ENCODE data around the gene SCN1A.
"Not testable (repeated sequence)": the region's sequence is repeated elsewhere in the genome, so short reads cannot be mapped to it uniquely, and the experiment has no call there.

Gene SCN1A

GRCh38 chr2:166031054-166031453 is 96.8 kb downstream of the SCN1A start:
- DNase-seq (ENCODE audit: low read depth, low spot score): no peak
- H3K36me3 ChIP-seq (ENCODE audit: insufficient read depth, low read length): no peaks in the 10 kb centered on the region
- H3K9me3 ChIP-seq (ENCODE audit: low read depth, low read length): no peaks in the 10 kb centered on the region
- TF ChIP-seq EZH2 (IDR thresholded peaks at IDR 0.05): no peak
- no peak for TF ChIP-seq POLR2AphosphoS5 (IDR thresholded peaks at IDR 0.05; ENCODE audit: borderline replicate concordance, low read depth, low read length)
- no peak for TF ChIP-seq FOXP2 (optimal IDR thresholded peaks at IDR 0.05; ENCODE audit: control extremely low read depth, extremely low read length, insufficient read depth)
- no peak overlapping the region for H3K4me3 ChIP-seq
- no peak overlapping the region for H3K9ac ChIP-seq (ENCODE audit: insufficient read length)
- no peak overlapping the region for H3K27ac ChIP-seq

GRCh38 chr2:166025313-166025712 is 102.5 kb downstream of the SCN1A start:
- Histone ChIP-seq H3K36me3 (ENCODE audit: insufficient read depth, low read length) (no peaks in the 10 kb centered on the region), H3K9me3 (ENCODE audit: low read depth, low read length) (no peaks in the 10 kb centered on the region), H3K9ac (ENCODE audit: insufficient read length) (no peak overlapping the region), H3K4me3 (no peak overlapping the region), H3K27ac (no peak overlapping the region)
- no peak for DNase-seq (ENCODE audit: low read depth, low spot score)
- TF ChIP-seq POLR2AphosphoS5 (IDR thresholded peaks at IDR 0.05; ENCODE audit: borderline replicate concordance, low read depth, low read length): no peak
- TF ChIP-seq FOXP2 (optimal IDR thresholded peaks at IDR 0.05; ENCODE audit: control extremely low read depth, extremely low read length, insufficient read depth): no peak
- no peak for TF ChIP-seq EZH2 (IDR thresholded peaks at IDR 0.05)

GRCh38 chr2:166017208-166017607 is 110.6 kb downstream of the SCN1A start:
- DNase-seq (ENCODE audit: low read depth, low spot score): no peak
- TF ChIP-seq POLR2AphosphoS5 (IDR thresholded peaks at IDR 0.05; ENCODE audit: borderline replicate concordance, low read depth, low read length) (no peak), FOXP2 (optimal IDR thresholded peaks at IDR 0.05; ENCODE audit: control extremely low read depth, extremely low read length, insufficient read depth) (no peak), EZH2 (IDR thresholded peaks at IDR 0.05) (no peak)
- H3K36me3 ChIP-seq (ENCODE audit: insufficient read depth, low read length): no peaks in the 10 kb centered on the region

GRCh38 chr2:166013878-166014277 is 113.9 kb downstream of the SCN1A start:
- DNase-seq (ENCODE audit: low read depth, low spot score): no peak
- no peaks in the 10 kb centered on the region for H3K36me3 ChIP-seq (ENCODE audit: insufficient read depth, low read length)
- H3K27ac ChIP-seq: no peak overlapping the region
- TF ChIP-seq FOXP2 (optimal IDR thresholded peaks at IDR 0.05; ENCODE audit: control extremely low read depth, extremely low read length, insufficient read depth) (no peak), POLR2AphosphoS5 (IDR thresholded peaks at IDR 0.05; ENCODE audit: borderline replicate concordance, low read depth, low read length) (no peak), EZH2 (IDR thresholded peaks at IDR 0.05) (no peak)
- no peaks in the 10 kb centered on the region for H3K9me3 ChIP-seq (ENCODE audit: low read depth, low read length)
- no peak overlapping the region for H3K9ac ChIP-seq (ENCODE audit: insufficient read length)
- H3K4me3 ChIP-seq: no peak overlapping the region

More at GRCh38 chr2:166017208-166017607, 110.6 kb downstream of the SCN1A start:
- H3K27ac ChIP-seq: no peak overlapping the region
- H3K9ac ChIP-seq (ENCODE audit: insufficient read length): no peak overlapping the region
- H3K9me3 ChIP-seq (ENCODE audit: low read depth, low read length): no peaks in the 10 kb centered on the region
- H3K4me3 ChIP-seq: no peak overlapping the region

GRCh38 chr2:166011660-166012059 is 116.2 kb downstream of the SCN1A start:
- H3K36me3 ChIP-seq (ENCODE audit: insufficient read depth, low read length): no peaks in the 10 kb centered on the region
- no peak for DNase-seq (ENCODE audit: low read depth, low spot score)
- H3K9me3 ChIP-seq (ENCODE audit: low read depth, low read length): no peaks in the 10 kb centered on the region
- no peak overlapping the region for H3K27ac ChIP-seq
- H3K4me3 ChIP-seq: no peak overlapping the region
- TF ChIP-seq POLR2AphosphoS5 (IDR thresholded peaks at IDR 0.05; ENCODE audit: borderline replicate concordance, low read depth, low read length) (no peak), FOXP2 (optimal IDR thresholded peaks at IDR 0.05; ENCODE audit: control extremely low read depth, extremely low read length, insufficient read depth) (no peak), EZH2 (IDR thresholded peaks at IDR 0.05) (no peak)
- H3K9ac ChIP-seq (ENCODE audit: insufficient read length): no peak overlapping the region

GRCh38 chr2:166000401-166000800 is 127.4 kb downstream of the SCN1A start:
- TF ChIP-seq EZH2 (IDR thresholded peaks at IDR 0.05) (no peak), FOXP2 (optimal IDR thresholded peaks at IDR 0.05; ENCODE audit: control extremely low read depth, extremely low read length, insufficient read depth) (no peak), POLR2AphosphoS5 (IDR thresholded peaks at IDR 0.05; ENCODE audit: borderline replicate concordance, low read depth, low read length) (no peak)
- no peak overlapping the region for H3K27ac ChIP-seq
- no peak overlapping the region for H3K4me3 ChIP-seq
- no peak for DNase-seq (ENCODE audit: low read depth, low spot score)
- H3K36me3 ChIP-seq (ENCODE audit: insufficient read depth, low read length): no peaks in the 10 kb centered on the region
- no peaks in the 10 kb centered on the region for H3K9me3 ChIP-seq (ENCODE audit: low read depth, low read length)
- no peak overlapping the region for H3K9ac ChIP-seq (ENCODE audit: insufficient read length)

GRCh38 chr2:165990846-165991245 is 137.0 kb downstream of the SCN1A start:
- no peak for TF ChIP-seq POLR2AphosphoS5 (IDR thresholded peaks at IDR 0.05; ENCODE audit: borderline replicate concordance, low read depth, low read length)
- no peak for TF ChIP-seq FOXP2 (optimal IDR thresholded peaks at IDR 0.05; ENCODE audit: control extremely low read depth, extremely low read length, insufficient read depth)
- TF ChIP-seq EZH2 (IDR thresholded peaks at IDR 0.05): no peak
- Histone ChIP-seq H3K9ac (ENCODE audit: insufficient read length) (no peak overlapping the region), H3K36me3 (ENCODE audit: insufficient read depth, low read length) (no peaks in the 10 kb centered on the region), H3K4me3 (no peak overlapping the region), H3K27ac (no peak overlapping the region), H3K9me3 (ENCODE audit: low read depth, low read length) (no peaks in the 10 kb centered on the region)
- no peak for DNase-seq (ENCODE audit: low read depth, low spot score)

- no peak overlapping the region for H3K27ac ChIP-seq
- TF ChIP-seq FOXP2 (optimal IDR thresholded peaks at IDR 0.05; ENCODE audit: control extremely low read depth, extremely low read length, insufficient read depth): no peak
- no peak for TF ChIP-seq POLR2AphosphoS5 (IDR thresholded peaks at IDR 0.05; ENCODE audit: borderline replicate concordance, low read depth, low read length)
- TF ChIP-seq EZH2 (IDR thresholded peaks at IDR 0.05): no peak
- no peaks in the 10 kb centered on the region for H3K36me3 ChIP-seq (ENCODE audit: insufficient read depth, low read length)
- H3K4me3 ChIP-seq: no peak overlapping the region
- no peak for DNase-seq (ENCODE audit: low read depth, low spot score)
- H3K9me3 ChIP-seq (ENCODE audit: low read depth, low read length): no peaks in the 10 kb centered on the region
- no peak overlapping the region for H3K9ac ChIP-seq (ENCODE audit: insufficient read length)
Measured at GRCh38 chr2:165989851-165990250, 138.0 kb downstream of the SCN1A start.

- no peak overlapping the region for H3K27ac ChIP-seq
- no peaks in the 10 kb centered on the region for H3K9me3 ChIP-seq (ENCODE audit: low read depth, low read length)
- no peak for DNase-seq (ENCODE audit: low read depth, low spot score)
- TF ChIP-seq FOXP2 (optimal IDR thresholded peaks at IDR 0.05; ENCODE audit: control extremely low read depth, extremely low read length, insufficient read depth): no peak
- TF ChIP-seq EZH2 (IDR thresholded peaks at IDR 0.05): no peak
- H3K36me3 ChIP-seq (ENCODE audit: insufficient read depth, low read length): no peaks in the 10 kb centered on the region
- H3K4me3 ChIP-seq: no peak overlapping the region
- H3K9ac ChIP-seq (ENCODE audit: insufficient read length): no peak overlapping the region
Measured at GRCh38 chr2:165985120-165985519, 142.7 kb downstream of the SCN1A start.

GRCh38 chr2:165972161-165972560 is 155.7 kb downstream of the SCN1A start:
- H3K9ac ChIP-seq (ENCODE audit: insufficient read length); H3K9me3 ChIP-seq (ENCODE audit: low read depth, low read length); H3K27ac ChIP-seq; H3K4me3 ChIP-seq; DNase-seq (ENCODE audit: low read depth, low spot score); H3K36me3 ChIP-seq (ENCODE audit: insufficient read depth, low read length): not testable (repeated sequence)
